Heart right ventricle (tissue), 16 donors: Measurements from ENCODE around the gene NUDT15. TPM values are rescaled to one million over a fixed set of nuclear protein-coding genes. Genes with fewer than 3 reads are reported as not detected.
A peak's percentile ranks its signal among the peaks of the same experiment; 100 is the strongest.
"Not testable (repeated sequence)": the region's sequence is repeated elsewhere in the genome, so short reads cannot be mapped to it uniquely, and the experiment has no call there.

Experiments
- ATAC-seq, 8 donors: fragments of 200-7000 bp; cut with Tn5 transposase; one replicate each; pipeline ENCODE4 v1.9.1; 2020; ENCODE audit warnings: mild to moderate bottlenecking in 8 of 8, moderate library complexity in 8 of 8, moderate number of reproducible peaks in 1 of 8
- DNase-seq, 2 donors: peaks; one replicate each; pipeline ENCODE4 v3.0.0-alpha.2; 2020
- H3K27ac ChIP-seq, 10 donors: fragments of 200-600 bp; sonication (generic) in 2 of 10; one replicate each; pipeline versions ENCODE4 v1.5.0 to v1.8.0; 2020 to 2022; ENCODE audit warnings: mild to moderate bottlenecking in 3 of 10
- H3K27me3 ChIP-seq, 7 donors: fragments of 200-600 bp; one replicate each; pipeline ENCODE4 v1.8.0; 2021 to 2022; ENCODE audit warnings: mild to moderate bottlenecking in 2 of 7
- H3K36me3 ChIP-seq, 9 donors: fragments of 200-600 bp; sonication (generic) in 1 of 9; one replicate each; pipeline versions ENCODE4 v1.5.0 to v1.8.0; 2020 to 2022; ENCODE audit warnings: mild to moderate bottlenecking in 2 of 9
- H3K4me1 ChIP-seq, 9 donors: fragments of 200-600 bp; sonication (generic) in 1 of 9; one replicate each; pipeline versions ENCODE4 v1.5.0 to v1.8.0; 2020 to 2022; ENCODE audit warnings: mild to moderate bottlenecking in 4 of 9
- H3K4me3 ChIP-seq, 10 donors: fragments of 200-600 bp; sonication (generic) in 2 of 10; one replicate each; pipeline versions ENCODE4 v1.5.0 to v1.8.0; 2020 to 2022; ENCODE audit warnings: mild to moderate bottlenecking in 7 of 10, moderate library complexity in 2 of 10
- H3K9me3 ChIP-seq, 11 donors: fragments of 200-600 bp in 10 of 11; sonication (generic) in 2 of 11; one replicate each; pipeline versions ENCODE4 v1.5.0 to v1.8.0; 2013 to 2022; ENCODE audit warnings: mild to moderate bottlenecking in 2 of 11, control low read depth in 1 of 11, moderate library complexity in 1 of 11
- CTCF ChIP-seq, 9 donors: fragments of 200-600 bp; sonication (generic) in 2 of 9; IDR thresholded peaks; one replicate each; pipeline versions ENCODE4 v1.5.0 to v1.8.0; 2021 to 2022; ENCODE audit warnings: antibody characterized with exemption in 9 of 9, mild to moderate bottlenecking in 5 of 9, moderate library complexity in 1 of 9
- WGBS, 2 donors: extraction: QIAGEN DNeasy Blood & Tissue Kit; methylation state at CpG; one replicate each; pipeline ENCODE4 v1.1.7; 2013; ENCODE audit warnings: inconsistent platforms in 1 of 2; 5-methylcytosine and 5-hydroxymethylcytosine counted together
- intact Hi-C, 10 donors: fragments of 100-400 bp; cut with DNase I; formaldehyde crosslinking; loops; one replicate each; pipeline versions ENCODE4 v1.11.1 to v1.14.2; 2022
- polyA plus RNA-seq, 2 donors: library from polyadenylated mRNA; stranded (reverse); fragments of 200-250 nt; gene quantifications; one replicate each; pipeline ENCODE4 v1.2.3, GENCODE V29; 2013
- total RNA-seq, 10 donors: library from RNA; stranded (reverse); fragmentation: NEBNext Ultra II Directional in 3 of 10; extraction: Animal tissue kit (Norgen Biotek cat#: 25700) in 3 of 10; gene quantifications; one replicate each; pipeline versions ENCODE4 v1.2.1 to v1.2.4, GENCODE V29; 2021 to 2023
- donor health status: Arrhythmogenic right ventricular cardiomyopathy.
- donor health status: ischemic (EF 13 %, LVEDD 7.1; RV severe dilation, severe dysfunction).
- donor health status: healthy with polysubstance abuse.
- donor health status: DM: no; HTN: yes; CAD: no.
- donor health status: DM: no; HTN: no; CAD: no.
- donor health status: ischemic (EF 25% LVEDD 6.9; RV normal size, moderate dysfunction).
- donor health status: ischemic (EF 25% LVEDD 5.7; RV mildly dilated, moderate dysfunction).
- donor health status: healthy.
- donor health status: DM: yes; HTN: yes; CAD: no.
- donor health status: Ischemic cardiomyopathy.
- donor health status: ischemic (EF 35%, LVEDD 5.7; RV mildly dilated, moderate dysfunction).
- donor health status: nonischemic (EF 11% LVEDD 7.7; RV severe dilation, severe dysfunction).
- donor health status: DM: yes; HTN: yes; CAD: no.
- donor health status: PGD.
- donor health status: ischemic (EF 29% LVEDD 5.4; RV normal size, mild dysfunction).
- donor health status: nonischemic (EF 23%, LVEDD 6.1; RV moderate dilation, normal function).

The NUDT15 gene
- total and polyA plus RNA-seq, 12 donors = 9.6 to 13.7 (median 11.3) TPM

DNA sequence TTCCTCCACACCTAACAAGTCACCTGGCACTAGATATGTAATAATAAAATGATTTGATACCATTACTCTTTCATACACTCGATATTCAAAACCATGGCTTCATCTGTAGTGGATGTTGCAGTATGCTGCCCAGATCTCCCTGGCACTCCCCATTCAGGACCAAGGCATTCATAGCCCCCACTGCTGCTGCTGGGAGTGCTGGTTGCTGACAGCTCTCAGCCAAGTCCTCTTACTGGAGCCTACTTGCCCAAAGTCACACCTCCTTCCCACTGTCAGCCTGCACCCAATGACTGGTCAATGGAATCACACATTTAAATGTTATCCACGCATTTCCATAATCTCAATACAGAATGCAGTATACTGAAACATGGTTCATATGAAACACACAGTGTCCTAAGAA, 40.1 kb upstream of the NUDT15 start:
- peaks cover 0 to 51% (median 14%) of the 10 kb centered on the region in 9 donors for H3K36me3 ChIP-seq
- ATAC-seq (peak in 4 of 8 donors; percentile 26 to 48 (median 39)), DNase-seq (peak in 1 of 2 donors; percentile 15)
- H3K27ac ChIP-seq = no peak overlapping the region
- H3K4me3 ChIP-seq = no peak overlapping the region
- peaks cover 0 to 48% (median 24%) of the 10 kb centered on the region in 9 donors for H3K4me1 ChIP-seq
- no peaks in the 10 kb centered on the region for H3K27me3 ChIP-seq
- WGBS, 2 donors = 65 to 68% methylated on average over 2 of the region's 2 CpGs
- intact Hi-C loops = no loop called here
- no peaks in the 10 kb centered on the region for H3K9me3 ChIP-seq
- TF ChIP-seq CTCF (IDR thresholded peaks at IDR 0.05) = no peak

DNA sequence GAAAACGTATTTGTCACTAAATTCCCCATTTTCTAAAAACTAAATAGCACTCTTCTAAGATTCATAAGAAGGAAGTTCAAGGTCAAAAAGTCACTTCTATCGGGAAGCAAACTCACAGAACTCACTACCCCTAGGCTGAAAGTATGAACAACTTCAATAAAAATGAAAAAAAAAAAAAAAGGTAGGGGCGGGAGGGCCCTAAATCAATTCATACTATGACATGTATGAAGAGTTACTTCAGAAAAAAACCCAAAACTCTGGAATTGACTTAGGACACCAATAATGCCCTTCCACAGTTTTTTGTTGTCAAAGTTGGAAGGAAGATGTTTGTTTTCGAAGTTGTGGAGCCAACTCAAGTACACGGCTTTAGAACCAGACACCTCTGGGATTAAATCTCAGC, 37.6 kb upstream of the NUDT15 start:
- Histone ChIP-seq H3K4me3 (peak overlapping the region; percentile 58 to 99 (median 90)), H3K27me3 (no peaks in the 10 kb centered on the region), H3K4me1 (peaks cover 0 to 48% (median 24%) of the 10 kb centered on the region in 9 donors), H3K27ac (peak overlapping the region in 7 of 10 donors; percentile 71 to 95 (median 87)), H3K9me3 (no peaks in the 10 kb centered on the region), H3K36me3 (peaks cover 0 to 28% (median 13%) of the 10 kb centered on the region in 9 donors)
- no peak for DNase-seq
- no peak for ATAC-seq
- no peak for TF ChIP-seq CTCF (IDR thresholded peaks at IDR 0.05)
- intact Hi-C loops = no loop called here
- WGBS, 2 donors = 35 to 45% methylated on average over 5 of the region's 5 CpGs

GRCh38 chr13:48000559-48001113, 36.9 kb upstream of the NUDT15 start:
- peak overlapping the region; percentile 43 to 95 (median 87) for H3K27ac ChIP-seq
- TF ChIP-seq CTCF (IDR thresholded peaks at IDR 0.05) = no peak
- H3K9me3 ChIP-seq = no peaks in the 10 kb centered on the region
- H3K36me3 ChIP-seq = peaks cover 0 to 24% (median 8%) of the 10 kb centered on the region in 9 donors
- no peaks in the 10 kb centered on the region for H3K27me3 ChIP-seq
- ATAC-seq (peak; percentile 28 to 74 (median 60)), DNase-seq (no peak)
- peak overlapping the region; percentile 58 to 99 (median 90) for H3K4me3 ChIP-seq
- intact Hi-C loops = no loop called here
- WGBS, 2 donors = 0% methylated on average over 25 of the region's 25 CpGs
- H3K4me1 ChIP-seq = peaks cover 0 to 48% (median 24%) of the 10 kb centered on the region in 9 donors

DNA sequence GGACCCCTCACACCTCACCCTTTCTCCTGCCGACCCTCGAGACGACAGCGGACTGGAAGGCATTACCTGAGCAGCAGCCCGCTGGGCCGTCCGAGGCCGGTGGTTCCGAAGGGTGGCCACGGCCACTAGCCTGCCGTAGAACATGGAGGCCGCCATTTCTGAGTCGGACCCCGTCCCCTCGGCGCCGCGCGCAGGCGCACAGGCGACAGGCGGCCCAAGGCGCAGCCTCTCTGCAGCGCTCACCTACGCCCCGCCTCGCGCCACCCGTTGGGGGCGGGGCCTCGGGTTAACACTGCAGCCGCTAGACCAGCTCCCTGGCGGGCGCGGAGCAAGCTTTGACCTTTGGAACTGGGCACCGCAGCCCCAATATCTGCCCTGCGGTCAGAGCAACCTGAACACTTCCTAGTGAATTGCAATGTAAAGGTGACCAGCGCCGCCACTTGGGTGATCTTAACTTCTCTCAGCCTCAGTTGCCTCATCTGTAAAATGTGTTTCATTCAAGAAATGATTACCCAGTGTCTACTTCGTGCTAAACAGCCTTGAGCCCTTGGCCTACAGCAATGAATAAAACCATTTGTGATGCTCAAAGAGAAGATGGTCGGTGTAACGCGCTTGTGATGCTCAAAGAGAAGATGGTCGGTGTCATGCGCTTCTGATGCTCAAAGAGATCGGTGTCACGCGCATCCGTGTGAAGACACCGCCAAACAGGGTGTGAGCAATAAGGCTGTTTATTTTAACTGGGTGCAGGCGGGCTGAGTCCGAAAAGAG, 36.2 kb upstream of the NUDT15 start, which contains the start of gene SUCLA2:
Gene SUCLA2, minus strand, starts transcription at position 160 of the 768 bp plus-strand sequence. Its CDS starts 4 bp downstream, at position 156.
- WGBS, 2 donors = 6 to 9% methylated on average over 46 to 52 of the region's 52 CpGs
- H3K27ac ChIP-seq = peak within 1 kb of the TSS; percentile 43 to 95 (median 87)
- no peaks in the 10 kb centered on the region for H3K9me3 ChIP-seq
- H3K36me3 ChIP-seq = peaks cover 0 to 18% (median 1%) of the 10 kb centered on the region in 9 donors
- intact Hi-C loops = no loop called here
- TF ChIP-seq CTCF (IDR thresholded peaks at IDR 0.05) = peak in 1 of 9 donors; percentile 3
- ATAC-seq = peak; percentile 99 to 100 (median 100)
- H3K27me3 ChIP-seq = no peaks in the 10 kb centered on the region
- peak within 1 kb of the TSS; percentile 58 to 99 (median 90) for H3K4me3 ChIP-seq
- peak; percentile 89 to 93 for DNase-seq
- H3K4me1 ChIP-seq = peaks cover 0 to 48% (median 24%) of the 10 kb centered on the region in 9 donors

DNA sequence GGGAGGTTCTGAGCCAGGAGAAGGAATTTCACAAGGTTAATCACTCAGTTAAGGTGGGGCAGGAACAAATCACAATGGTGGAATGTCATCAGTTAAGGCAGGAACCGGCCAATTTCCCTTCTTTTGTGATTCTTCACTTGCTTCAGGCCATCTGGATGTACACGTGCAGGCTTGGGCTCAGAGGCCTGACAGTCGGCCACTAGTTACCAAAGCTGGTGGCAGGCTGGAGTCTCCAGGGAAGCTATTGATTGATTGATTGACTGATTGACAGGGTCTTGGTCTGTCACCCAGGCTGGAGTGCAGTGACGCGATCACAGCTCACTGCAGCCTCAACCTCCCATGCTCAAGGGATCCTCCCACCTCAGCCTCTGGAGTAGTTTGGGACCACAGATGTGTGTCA, 35.5 kb upstream of the NUDT15 start:
- ATAC-seq, intact Hi-C loops, DNase-seq, H3K27me3 ChIP-seq, H3K27ac ChIP-seq, H3K9me3 ChIP-seq: not testable (repeated sequence)
- WGBS, 2 donors = 50 to 61% methylated on average over 5 of the region's 5 CpGs
- H3K36me3 ChIP-seq = peaks cover 0 to 10% (median 0%) of the 10 kb centered on the region in 9 donors
- peaks cover 0 to 42% (median 24%) of the 10 kb centered on the region in 9 donors for H3K4me1 ChIP-seq
- H3K4me3 ChIP-seq = peak overlapping the region in 7 of 10 donors; percentile 85 to 99 (median 91)
